DND-41 (cell line): ENCODE results near the gene RRP1.

Experiments used
- ATAC-seq: fragments of 200-7000 bp; cut with Tn5 transposase; 3 replicates; pipeline ENCODE4 v1.9.1; 2021; ENCODE audit warnings: low read depth; ENCODE audit not compliant: insufficient read depth
- DNase-seq: peaks from one replicate; pipeline ENCODE4 v3.0.0-alpha.2; 2020
- H2AFZ ChIP-seq: 2 replicates; pipeline ENCODE4 v1.6.0; 2012; ENCODE audit warnings: low read depth, low read length
- H3K27ac ChIP-seq: 2 replicates; pipeline ENCODE4 v1.5.1; 2012; ENCODE audit warnings: low read length, inconsistent platforms
- H3K27me3 ChIP-seq: fragments of 200-600 bp; sonication (generic); 2 replicates; pipeline ENCODE4 v1.6.0; 2012; ENCODE audit warnings: low read length, mild to moderate bottlenecking, inconsistent platforms; ENCODE audit not compliant: insufficient read depth, poor library complexity
- H3K36me3 ChIP-seq: 2 replicates; pipeline ENCODE4 v1.5.1; 2012; ENCODE audit warnings: low read length, inconsistent platforms; ENCODE audit not compliant: insufficient read depth
- H3K4me1 ChIP-seq: 2 replicates; pipeline ENCODE4 v1.5.1; 2012; ENCODE audit warnings: mild to moderate bottlenecking, low read length; ENCODE audit not compliant: insufficient read depth
- H3K4me2 ChIP-seq: 2 replicates; pipeline ENCODE4 v1.6.0; 2012; ENCODE audit warnings: mild to moderate bottlenecking, moderate library complexity, low read length, inconsistent platforms; ENCODE audit not compliant: insufficient read depth
- H3K4me3 ChIP-seq, 2 experiments: fragments of 200-600 bp in 1 of 2; shearing (Covaris generic) in 1 of 2; 2 replicates each; pipeline ENCODE4 v1.5.1; 2012 to 2016; ENCODE audit warnings: inconsistent platforms in 2 of 2, low read length in 2 of 2, mild to moderate bottlenecking in 2 of 2, low read depth in 1 of 2, moderate library complexity in 1 of 2
- H3K79me2 ChIP-seq: 2 replicates; pipeline ENCODE4 v1.6.0; 2012; ENCODE audit warnings: low read length, inconsistent platforms; ENCODE audit not compliant: insufficient read depth
- H3K9ac ChIP-seq: 2 replicates; pipeline ENCODE4 v1.6.0; 2012; ENCODE audit warnings: low read depth, mild to moderate bottlenecking, inconsistent platforms, low read length, moderate library complexity
- H3K9me3 ChIP-seq: 2 replicates; pipeline ENCODE4 v1.5.1; 2012; ENCODE audit warnings: low read length, moderate library complexity, mild to moderate bottlenecking, inconsistent platforms; ENCODE audit not compliant: insufficient read depth, severe bottlenecking
- H4K20me1 ChIP-seq: 2 replicates; pipeline ENCODE4 v1.6.0; 2012; ENCODE audit warnings: low read length; ENCODE audit not compliant: insufficient read depth
- EZH2 ChIP-seq: IDR thresholded peaks from 3 replicates; pipeline ENCODE4 v1.6.1; 2012; ENCODE audit warnings: borderline replicate concordance, low read depth, mild to moderate bottlenecking, moderate library complexity, low read length, inconsistent platforms; ENCODE audit not compliant: severe bottlenecking
- TF ChIP-seq, protein P1 (sequence below): IDR thresholded peaks from 2 replicates; pipeline ENCODE4 v1.5.1; 2012; ENCODE audit warnings: borderline replicate concordance, low read length, moderate library complexity, mild to moderate bottlenecking; ENCODE audit not compliant: poor library complexity, severe bottlenecking; ENCODE audit errors: extremely low read depth

The RRP1 gene

DNA sequence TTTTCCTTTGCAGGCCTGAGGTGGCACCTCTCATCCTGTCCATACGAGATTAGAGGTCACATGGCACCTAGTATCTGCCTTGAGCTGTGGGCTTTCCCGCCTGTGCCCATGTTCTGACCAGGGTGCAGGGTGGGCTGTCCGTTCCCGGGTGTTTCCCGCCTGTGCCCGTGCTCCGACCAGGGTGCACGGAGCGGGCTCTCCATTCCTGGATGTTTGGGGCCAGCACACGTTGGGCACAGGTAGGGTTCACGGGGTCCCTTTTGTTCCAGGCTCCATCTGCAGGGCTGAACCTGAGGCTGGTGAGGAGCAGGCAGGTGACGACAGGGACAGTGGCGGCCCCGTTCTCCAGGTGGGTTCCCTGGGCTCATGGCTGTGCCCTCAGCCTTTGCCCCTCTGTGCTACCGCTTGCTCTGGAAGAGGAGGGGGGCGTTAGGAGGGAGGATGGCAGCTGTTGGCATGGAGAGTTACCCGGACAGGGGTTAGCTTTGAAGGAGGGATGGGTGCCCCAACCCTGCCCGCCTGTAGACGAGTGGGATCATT is 10.0 kb downstream of the RRP1 start:
- peaks cover 5% of the 10 kb centered on the region; the same call in 1 of the 2 replicates for H3K79me2 ChIP-seq
- H3K4me3 ChIP-seq, result no peak overlapping the region
- DNase-seq (no peak), ATAC-seq (no peak)
- no peak overlapping the region for H3K9ac ChIP-seq
- TF ChIP-seq, protein P1, sequence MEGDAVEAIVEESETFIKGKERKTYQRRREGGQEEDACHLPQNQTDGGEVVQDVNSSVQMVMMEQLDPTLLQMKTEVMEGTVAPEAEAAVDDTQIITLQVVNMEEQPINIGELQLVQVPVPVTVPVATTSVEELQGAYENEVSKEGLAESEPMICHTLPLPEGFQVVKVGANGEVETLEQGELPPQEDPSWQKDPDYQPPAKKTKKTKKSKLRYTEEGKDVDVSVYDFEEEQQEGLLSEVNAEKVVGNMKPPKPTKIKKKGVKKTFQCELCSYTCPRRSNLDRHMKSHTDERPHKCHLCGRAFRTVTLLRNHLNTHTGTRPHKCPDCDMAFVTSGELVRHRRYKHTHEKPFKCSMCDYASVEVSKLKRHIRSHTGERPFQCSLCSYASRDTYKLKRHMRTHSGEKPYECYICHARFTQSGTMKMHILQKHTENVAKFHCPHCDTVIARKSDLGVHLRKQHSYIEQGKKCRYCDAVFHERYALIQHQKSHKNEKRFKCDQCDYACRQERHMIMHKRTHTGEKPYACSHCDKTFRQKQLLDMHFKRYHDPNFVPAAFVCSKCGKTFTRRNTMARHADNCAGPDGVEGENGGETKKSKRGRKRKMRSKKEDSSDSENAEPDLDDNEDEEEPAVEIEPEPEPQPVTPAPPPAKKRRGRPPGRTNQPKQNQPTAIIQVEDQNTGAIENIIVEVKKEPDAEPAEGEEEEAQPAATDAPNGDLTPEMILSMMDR, result no peak
- TF ChIP-seq EZH2, result no peak
- H3K4me2 ChIP-seq, result no peak overlapping the region
- no peaks in the 10 kb centered on the region for H3K4me1 ChIP-seq
- peaks cover 47% of the 10 kb centered on the region for H4K20me1 ChIP-seq
- H3K9me3 ChIP-seq, result no peaks in the 10 kb centered on the region
- H3K27me3 ChIP-seq, result no peaks in the 10 kb centered on the region
- no peak overlapping the region for H2AFZ ChIP-seq
- H3K27ac ChIP-seq, result no peak overlapping the region
- peaks cover 98% of the 10 kb centered on the region for H3K36me3 ChIP-seq

DNA sequence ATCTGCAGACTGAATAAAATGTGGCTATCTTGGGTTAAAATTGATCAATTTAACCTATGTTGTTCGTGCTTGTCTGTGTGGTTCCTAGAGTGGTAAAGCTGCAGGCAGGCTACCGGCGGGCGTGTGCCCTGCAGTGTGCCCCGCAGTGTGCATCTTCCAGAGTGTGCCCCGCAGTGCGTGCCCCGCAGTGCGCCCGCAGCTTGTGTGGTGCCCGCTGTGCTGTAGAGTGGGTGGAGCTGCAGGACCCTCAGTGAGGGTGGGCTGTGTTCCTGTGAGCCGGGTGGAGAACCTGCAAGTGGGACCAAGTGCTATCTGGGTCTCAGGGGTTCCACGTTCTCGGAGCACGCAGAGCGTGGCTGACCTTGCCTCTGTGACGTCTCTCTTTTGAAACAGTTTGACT is 10.7 kb downstream of the RRP1 start:
- H3K4me1 ChIP-seq, result no peaks in the 10 kb centered on the region
- peaks cover 91% of the 10 kb centered on the region for H3K36me3 ChIP-seq
- H3K79me2 ChIP-seq, result 0 out of 2 replicates have a peak, but pooled peaks cover 2% of the 10 kb centered on the region
- ATAC-seq, result no peak
- H4K20me1 ChIP-seq, result peaks cover 41% of the 10 kb centered on the region
- no peak overlapping the region for H3K9ac ChIP-seq
- H3K4me2 ChIP-seq, result no peak overlapping the region
- no peaks in the 10 kb centered on the region for H3K27me3 ChIP-seq
- no peak overlapping the region for H3K27ac ChIP-seq
- H2AFZ ChIP-seq, result no peak overlapping the region
- H3K9me3 ChIP-seq, result no peaks in the 10 kb centered on the region
- H3K4me3 ChIP-seq, result no peak overlapping the region
- no peak for DNase-seq
- TF ChIP-seq EZH2, result no peak
- TF ChIP-seq, protein P1, result no peak

GRCh38 chr21:43800566-43800965 is 11.2 kb downstream of the RRP1 start:
- Histone ChIP-seq H3K4me2 (no peak overlapping the region), H3K36me3 (peaks cover 89% of the 10 kb centered on the region), H3K27me3 (no peaks in the 10 kb centered on the region), H4K20me1 (peaks cover 40% of the 10 kb centered on the region), H3K4me1 (no peaks in the 10 kb centered on the region), H3K9ac (no peak overlapping the region), H3K79me2 (0 out of 2 replicates have a peak, but pooled peaks cover 2% of the 10 kb centered on the region), H3K4me3 (no peak overlapping the region), H3K9me3 (no peaks in the 10 kb centered on the region), H2AFZ (no peak overlapping the region), H3K27ac (no peak overlapping the region)
- no peak for ATAC-seq
- no peak for TF ChIP-seq EZH2
- TF ChIP-seq, protein P1, result no peak
- DNase-seq, result no peak
